ENCODE data around the gene KIF26A. TPM values are rescaled to one million over a fixed set of nuclear protein-coding genes. Genes with fewer than 3 reads are reported as not detected.

KIF26A gene
- polyA plus RNA-seq, 1 of the 3 experiments (the other 2 are of a cell fraction) = 1.7 TPM

DNA sequence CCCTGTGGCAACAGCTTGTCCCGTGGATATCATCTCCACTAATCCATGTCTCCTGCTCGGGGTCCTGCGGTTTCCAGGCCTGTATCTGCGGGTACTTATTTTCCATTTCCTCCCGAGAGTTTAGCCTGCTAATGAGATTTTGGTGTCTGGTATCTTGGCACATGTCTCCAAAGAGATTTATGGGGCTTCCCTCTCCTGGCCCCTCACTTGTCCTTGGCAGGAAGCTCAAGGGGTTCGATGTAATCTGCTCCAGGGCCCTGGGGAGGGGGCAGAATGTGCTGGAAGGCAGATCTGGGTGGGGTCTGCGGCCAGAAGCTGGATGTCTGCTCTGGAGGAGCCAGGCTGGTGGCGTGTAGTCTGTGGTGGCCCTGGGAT, 85.7 kb downstream of the KIF26A start:
- H4K20me1 ChIP-seq (ENCODE audit: insufficient read depth) = no peaks in the 10 kb centered on the region
- H3F3A ChIP-seq (replicated peaks; ENCODE audit: insufficient read depth) = no peaks in the 10 kb centered on the region
- CTCF ChIA-PET = interaction anchor here (0.6 to 4.6 kb wide), 47 partner anchors 11 to 357 kb away, joined by 3 to 48 read pairs (median 5); no protein-coding TSS in a partner anchor
- TF ChIP-seq FOXJ3 (CRISPR knock-in tag; IDR thresholded peaks at IDR 0.05) (peak; percentile 68), NFIC (IDR thresholded peaks at IDR 0.05; ENCODE audit: borderline replicate concordance) (no peak), TCF12 (IDR thresholded peaks at IDR 0.05) (peak; percentile 43; the same call in 1 of the 2 replicates), PBX3 (IDR thresholded peaks at IDR 0.05) (peak; percentile 33; the same call in 1 of the 2 replicates), RAD21 (IDR thresholded peaks at IDR 0.05; ENCODE audit: low read length) (peak; percentile 24; the same call in 1 of the 2 replicates), CHD2 (IDR thresholded peaks at IDR 0.05; ENCODE audit: low read length, partially characterized antibody) (peak; percentile 70), MXI1 (IDR thresholded peaks at IDR 0.05; ENCODE audit: low read depth, low read length) (peak; percentile 20; the same call in 1 of the 2 replicates), MEF2A (IDR thresholded peaks at IDR 0.05; ENCODE audit: borderline replicate concordance, low read depth) (no peak), EP300 (IDR thresholded peaks at IDR 0.05; ENCODE audit: borderline replicate concordance in 1 of 2, low read depth in 1 of 2, low read length in 1 of 2) (peak; percentile 28 to 97; a peak in 2 of 4 replicates), IRF3 (IDR thresholded peaks at IDR 0.05; ENCODE audit: low read depth, low read length) (no peak), EZH2phosphoT487 (IDR thresholded peaks at IDR 0.05; ENCODE audit: borderline replicate concordance, low read depth) (no peak), ELF1 (IDR thresholded peaks at IDR 0.05) (no peak), RXRA (IDR thresholded peaks at IDR 0.05; ENCODE audit: borderline replicate concordance, low read depth) (no peak), GATA2 (CRISPR knock-in tag; IDR thresholded peaks at IDR 0.05) (peak; percentile 98), ZBTB33 (IDR thresholded peaks at IDR 0.05; ENCODE audit: borderline replicate concordance, low read depth) (no peak), RCOR1 (IDR thresholded peaks at IDR 0.05; ENCODE audit: low read length) (peak; percentile 92), RFX5 (IDR thresholded peaks at IDR 0.05; ENCODE audit: low read length) (no peak), TEAD4 (IDR thresholded peaks at IDR 0.05; ENCODE audit: borderline replicate concordance, insufficient read depth) (no peak)
- TF ChIP-seq, protein P1, sequence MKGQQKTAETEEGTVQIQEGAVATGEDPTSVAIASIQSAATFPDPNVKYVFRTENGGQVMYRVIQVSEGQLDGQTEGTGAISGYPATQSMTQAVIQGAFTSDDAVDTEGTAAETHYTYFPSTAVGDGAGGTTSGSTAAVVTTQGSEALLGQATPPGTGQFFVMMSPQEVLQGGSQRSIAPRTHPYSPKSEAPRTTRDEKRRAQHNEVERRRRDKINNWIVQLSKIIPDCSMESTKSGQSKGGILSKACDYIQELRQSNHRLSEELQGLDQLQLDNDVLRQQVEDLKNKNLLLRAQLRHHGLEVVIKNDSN (IDR thresholded peaks at IDR 0.05; ENCODE audit: borderline replicate concordance, low read depth) = no peak
- H3K79me2 ChIP-seq (ENCODE audit: insufficient read depth) = no peaks in the 10 kb centered on the region
- no peaks in the 10 kb centered on the region for H3K9me2 ChIP-seq
- peak; percentile 91 for DNase-seq
- H3K9ac ChIP-seq = no peak overlapping the region
- H2AFZ ChIP-seq (ENCODE audit: low read depth) = no peak overlapping the region
- POLR2A ChIA-PET = interaction anchor here (0.6 to 3.6 kb wide), 13 partner anchors 22 to 340 kb away, joined by 3 to 23 read pairs (median 3); no protein-coding TSS in a partner anchor
- no peaks in the 10 kb centered on the region for H3K36me3 ChIP-seq (replicated peaks in 1 of 2; ENCODE audit: control insufficient read depth in 1 of 2, insufficient read depth in 2 of 2, low read length in 1 of 2)
- H3K4me1 ChIP-seq (ENCODE audit: control insufficient read depth in 1 of 2, insufficient read depth in 2 of 2, low read depth in 1 of 2, low read length in 1 of 2) = peaks cover 0 to 62% of the 10 kb centered on the region in 2 experiments; a peak in 2 of 4 replicates
- no peaks in the 10 kb centered on the region for H3K9me3 ChIP-seq
- no peak overlapping the region for H3K4me2 ChIP-seq
- peak overlapping the region in 1 of 2 experiments; percentile 39; a peak in 2 of 4 replicates for H3K4me3 ChIP-seq (ENCODE audit: low read depth in 2 of 2, low read length in 1 of 2)
- peak overlapping the region; percentile 36 to 100; a peak in 3 of 4 replicates for H3K27ac ChIP-seq (ENCODE audit: low read depth in 2 of 2, low read length in 1 of 2)
- 11% methylated on average over 7 of the region's 8 CpGs for WGBS (ENCODE audit: low lambda C conversion rate)
- H3K27me3 ChIP-seq (ENCODE audit: insufficient read depth) = no peaks in the 10 kb centered on the region

All from SK-N-SH (cell line).